Duodenal mucosa (tissue), 2 donors: ENCODE results near the gene GBE1.
"Not testable (repeated sequence)": the region's sequence is repeated elsewhere in the genome, so short reads cannot be mapped to it uniquely, and the experiment has no call there.

Experiments used
- H3K27ac ChIP-seq: one replicate; pipeline ENCODE4 v1.7.0; 2013; ENCODE audit warnings: low read depth, low read length
- H3K27me3 ChIP-seq, 2 donors: one replicate each; pipeline ENCODE4 v1.7.0; 2013; ENCODE audit warnings: low read length in 2 of 2, control low read depth in 1 of 2; ENCODE audit not compliant: insufficient read depth in 2 of 2, control insufficient read depth in 1 of 2
- H3K36me3 ChIP-seq, 2 donors: one replicate each; pipeline ENCODE4 v1.7.0; 2013; ENCODE audit warnings: low read length in 2 of 2, control low read depth in 1 of 2; ENCODE audit not compliant: insufficient read depth in 2 of 2, control insufficient read depth in 1 of 2
- H3K4me1 ChIP-seq, 2 donors: one replicate each; pipeline ENCODE4 v1.7.0; 2013; ENCODE audit warnings: low read length in 2 of 2, control low read depth in 1 of 2; ENCODE audit not compliant: insufficient read depth in 2 of 2, control insufficient read depth in 1 of 2
- H3K4me3 ChIP-seq, 2 donors: one replicate each; pipeline ENCODE4 v1.7.0; 2013; ENCODE audit warnings: low read length in 2 of 2, low read depth in 1 of 2
- H3K9ac ChIP-seq, 2 donors: one replicate each; pipeline ENCODE4 v1.7.0; 2013; ENCODE audit warnings: low read length in 2 of 2, low read depth in 1 of 2
- H3K9me3 ChIP-seq, 2 donors: one replicate each; pipeline ENCODE4 v1.7.0; 2013; ENCODE audit warnings: low read length in 2 of 2, control low read depth in 1 of 2; ENCODE audit not compliant: control insufficient read depth in 1 of 2

GBE1 gene

GRCh38 chr3:81776643-81777042 lies 15.2 kb upstream of the GBE1 start:
- no peak overlapping the region for H3K27ac ChIP-seq
- H3K9ac ChIP-seq: no peak overlapping the region
- H3K4me3 ChIP-seq: no peak overlapping the region
- no peaks in the 10 kb centered on the region for H3K36me3 ChIP-seq
- no peaks in the 10 kb centered on the region for H3K27me3 ChIP-seq
- no peaks in the 10 kb centered on the region for H3K9me3 ChIP-seq
- H3K4me1 ChIP-seq: no peaks in the 10 kb centered on the region

- Histone ChIP-seq H3K9ac (no peak overlapping the region), H3K9me3 (no peaks in the 10 kb centered on the region), H3K36me3 (no peaks in the 10 kb centered on the region), H3K4me1 (no peaks in the 10 kb centered on the region), H3K27me3 (no peaks in the 10 kb centered on the region), H3K4me3 (no peak overlapping the region), H3K27ac (no peak overlapping the region)
Measured at GRCh38 chr3:81770710-81771109, 9.3 kb upstream of the GBE1 start.

GRCh38 chr3:81769299-81769698 lies 7.9 kb upstream of the GBE1 start:
- Histone ChIP-seq H3K9me3 (no peaks in the 10 kb centered on the region), H3K4me1 (no peaks in the 10 kb centered on the region), H3K9ac (no peak overlapping the region), H3K27me3 (no peaks in the 10 kb centered on the region), H3K36me3 (no peaks in the 10 kb centered on the region), H3K27ac (no peak overlapping the region), H3K4me3 (no peak overlapping the region)

- not testable (repeated sequence) for H3K4me3 ChIP-seq, H3K9ac ChIP-seq, H3K9me3 ChIP-seq, H3K4me1 ChIP-seq, H3K27ac ChIP-seq, H3K27me3 ChIP-seq, H3K36me3 ChIP-seq
Measured at GRCh38 chr3:81767250-81767859, 5.9 kb upstream of the GBE1 start.

GRCh38 chr3:81765400-81765799 lies 4.0 kb upstream of the GBE1 start:
- H3K9me3 ChIP-seq: no peaks in the 10 kb centered on the region
- no peak overlapping the region for H3K9ac ChIP-seq
- H3K27me3 ChIP-seq: no peaks in the 10 kb centered on the region
- no peaks in the 10 kb centered on the region for H3K36me3 ChIP-seq
- H3K4me1 ChIP-seq: peaks cover 10 to 11% of the 10 kb centered on the region in 2 donors
- no peak overlapping the region for H3K4me3 ChIP-seq
- no peak overlapping the region for H3K27ac ChIP-seq

GRCh38 chr3:81764665-81765064 lies 3.2 kb upstream of the GBE1 start:
- no peak overlapping the region for H3K4me3 ChIP-seq
- no peaks in the 10 kb centered on the region for H3K9me3 ChIP-seq
- no peaks in the 10 kb centered on the region for H3K36me3 ChIP-seq
- H3K27me3 ChIP-seq: no peaks in the 10 kb centered on the region
- H3K9ac ChIP-seq: no peak overlapping the region
- no peak overlapping the region for H3K27ac ChIP-seq
- peaks cover 14 to 17% of the 10 kb centered on the region in 2 donors for H3K4me1 ChIP-seq

GRCh38 chr3:81764002-81764401 lies 2.6 kb upstream of the GBE1 start:
- Histone ChIP-seq H3K27ac (no peak overlapping the region), H3K4me1 (peaks cover 14 to 17% of the 10 kb centered on the region in 2 donors), H3K9me3 (no peaks in the 10 kb centered on the region)

GRCh38 chr3:81763001-81763400 lies 1.6 kb upstream of the GBE1 start:
- peaks cover 14 to 17% of the 10 kb centered on the region in 2 donors for H3K4me1 ChIP-seq
- H3K9ac ChIP-seq: no peak overlapping the region
- H3K27me3 ChIP-seq: no peaks in the 10 kb centered on the region
- no peak overlapping the region for H3K27ac ChIP-seq
- H3K36me3 ChIP-seq: no peaks in the 10 kb centered on the region
- no peaks in the 10 kb centered on the region for H3K9me3 ChIP-seq
- no peak overlapping the region for H3K4me3 ChIP-seq

More at GRCh38 chr3:81764002-81764401, 2.6 kb upstream of the GBE1 start:
- Histone ChIP-seq H3K4me3 (no peak overlapping the region), H3K36me3 (no peaks in the 10 kb centered on the region), H3K27me3 (no peaks in the 10 kb centered on the region), H3K9ac (no peak overlapping the region)

- H3K27me3 ChIP-seq: no peaks in the 10 kb centered on the region
- peak overlapping the region; percentile 88 to 89 for H3K9ac ChIP-seq
- H3K4me3 ChIP-seq: peak overlapping the region; percentile 82 to 91
- peak overlapping the region; percentile 99 for H3K27ac ChIP-seq
- H3K9me3 ChIP-seq: no peaks in the 10 kb centered on the region
- no peaks in the 10 kb centered on the region for H3K36me3 ChIP-seq
- H3K4me1 ChIP-seq: peaks cover 14 to 17% of the 10 kb centered on the region in 2 donors
Measured at GRCh38 chr3:81761904-81762580, 597 bp upstream of the GBE1 start.

GRCh38 chr3:81760215-81760614 lies 1.2 kb downstream of the GBE1 start:
- H3K9me3 ChIP-seq: peaks cover 0 to 2% of the 10 kb centered on the region in 2 donors
- H3K27me3 ChIP-seq: no peaks in the 10 kb centered on the region
- peaks cover 14 to 17% of the 10 kb centered on the region in 2 donors for H3K4me1 ChIP-seq
- H3K4me3 ChIP-seq: peak overlapping the region; percentile 82 to 91
- H3K9ac ChIP-seq: peak overlapping the region; percentile 88 to 89
- no peaks in the 10 kb centered on the region for H3K36me3 ChIP-seq
- H3K27ac ChIP-seq: peak overlapping the region; percentile 99
